GM19397 (cell line): ENCODE data around the gene LGALS4.
"Not testable (repeated sequence)": the region's sequence is repeated elsewhere in the genome, so short reads cannot be mapped to it uniquely, and the experiment has no call there.

Source experiments
- ATAC-seq: cut with Tn5 transposase; IDR thresholded peaks from one replicate; pipeline ENCODE4 v1.9.1; 2021; ENCODE audit warnings: mild to moderate bottlenecking, moderate library complexity; ENCODE audit not compliant: unreplicated experiment

The LGALS4 gene, protein sequence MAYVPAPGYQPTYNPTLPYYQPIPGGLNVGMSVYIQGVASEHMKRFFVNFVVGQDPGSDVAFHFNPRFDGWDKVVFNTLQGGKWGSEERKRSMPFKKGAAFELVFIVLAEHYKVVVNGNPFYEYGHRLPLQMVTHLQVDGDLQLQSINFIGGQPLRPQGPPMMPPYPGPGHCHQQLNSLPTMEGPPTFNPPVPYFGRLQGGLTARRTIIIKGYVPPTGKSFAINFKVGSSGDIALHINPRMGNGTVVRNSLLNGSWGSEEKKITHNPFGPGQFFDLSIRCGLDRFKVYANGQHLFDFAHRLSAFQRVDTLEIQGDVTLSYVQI

GRCh38 chr19:38812841-38813320 lies at the start of gene LGALS4:
Gene LGALS4 (minus strand): TSS chr19:38812945. CDS start chr19:38812886, 59 bp downstream.
- no peak for ATAC-seq

GRCh38 chr19:38861368-38861767 lies 48.6 kb upstream of the LGALS4 start:
- no peak for ATAC-seq

DNA sequence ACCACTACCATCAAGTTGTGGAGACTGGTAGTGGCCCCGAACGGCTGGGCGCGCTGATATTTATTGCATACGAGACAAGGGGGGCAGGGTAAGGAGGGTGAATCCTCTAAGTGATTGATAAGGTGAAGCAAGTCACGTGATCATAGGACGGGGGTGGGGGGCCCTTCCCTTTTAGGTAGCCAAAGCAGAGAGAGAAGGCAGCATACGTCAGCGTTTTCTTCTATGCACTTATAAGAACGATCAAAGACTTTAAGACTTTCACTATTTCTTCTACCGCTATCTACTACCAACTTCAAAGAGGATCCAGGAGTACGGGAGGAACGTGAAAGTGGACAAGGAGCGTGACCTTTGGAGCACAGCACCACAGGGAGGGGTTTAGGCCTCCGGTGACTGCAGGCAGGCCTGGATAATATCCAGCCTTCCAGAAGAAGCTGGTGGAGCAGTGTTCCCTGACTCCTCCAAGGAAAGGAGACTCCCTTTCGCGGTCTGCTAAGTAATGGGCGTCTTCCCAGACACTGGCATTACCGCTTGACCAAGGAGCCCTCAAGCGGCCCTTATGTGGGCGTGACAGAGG lies 47.0 kb upstream of the LGALS4 start:
- not testable (repeated sequence) for ATAC-seq

GRCh38 chr19:38856813-38857212 lies 44.1 kb upstream of the LGALS4 start:
- no peak for ATAC-seq

GRCh38 chr19:38855751-38856150 lies 43.0 kb upstream of the LGALS4 start:
- ATAC-seq = not testable (repeated sequence)

GRCh38 chr19:38854961-38855360 lies 42.2 kb upstream of the LGALS4 start:
- not testable (repeated sequence) for ATAC-seq

- ATAC-seq = no peak
These were observed 40.5 kb upstream of the LGALS4 start for GRCh38 chr19:38853214-38853613.

DNA sequence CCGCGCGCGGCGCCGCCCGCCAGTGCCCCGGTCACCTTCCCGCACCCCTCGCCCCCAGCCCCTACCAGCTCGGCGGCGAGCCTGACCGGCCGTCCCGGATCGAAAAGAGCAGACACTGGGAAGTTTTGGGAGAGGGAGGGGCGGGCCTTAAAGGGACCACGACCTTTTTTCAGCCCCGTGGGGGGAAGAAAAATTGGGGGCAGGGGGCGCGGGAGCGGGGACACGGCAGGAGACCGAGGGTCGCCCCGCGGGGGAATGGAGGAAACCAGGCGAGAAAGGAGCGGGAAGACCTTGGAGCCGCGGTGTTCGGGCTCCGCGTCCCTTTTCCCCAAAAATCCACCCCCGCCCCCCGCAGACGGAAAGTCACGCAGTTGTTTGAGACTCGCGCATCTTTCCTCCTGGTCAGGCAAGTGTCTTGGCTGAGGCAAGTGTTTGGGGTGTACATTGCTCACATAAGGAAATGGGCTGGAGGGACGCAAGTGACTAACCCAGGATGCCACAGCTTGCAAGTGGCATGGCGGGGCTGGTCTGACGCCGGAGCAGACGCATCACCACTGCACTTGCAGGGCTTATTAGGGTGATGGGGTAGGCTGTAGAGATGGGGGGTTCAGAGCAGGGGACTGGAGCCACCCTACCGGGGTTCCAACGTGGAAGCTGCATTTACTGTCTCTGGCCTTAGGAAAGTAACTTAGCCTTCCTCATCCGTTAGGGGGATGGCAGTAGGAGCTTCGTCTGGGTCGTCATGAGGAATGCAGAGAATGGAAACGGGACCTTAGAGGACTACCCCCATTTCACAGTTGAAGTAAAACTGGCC lies 39.7 kb upstream of the LGALS4 start:
- no peak for ATAC-seq

DNA sequence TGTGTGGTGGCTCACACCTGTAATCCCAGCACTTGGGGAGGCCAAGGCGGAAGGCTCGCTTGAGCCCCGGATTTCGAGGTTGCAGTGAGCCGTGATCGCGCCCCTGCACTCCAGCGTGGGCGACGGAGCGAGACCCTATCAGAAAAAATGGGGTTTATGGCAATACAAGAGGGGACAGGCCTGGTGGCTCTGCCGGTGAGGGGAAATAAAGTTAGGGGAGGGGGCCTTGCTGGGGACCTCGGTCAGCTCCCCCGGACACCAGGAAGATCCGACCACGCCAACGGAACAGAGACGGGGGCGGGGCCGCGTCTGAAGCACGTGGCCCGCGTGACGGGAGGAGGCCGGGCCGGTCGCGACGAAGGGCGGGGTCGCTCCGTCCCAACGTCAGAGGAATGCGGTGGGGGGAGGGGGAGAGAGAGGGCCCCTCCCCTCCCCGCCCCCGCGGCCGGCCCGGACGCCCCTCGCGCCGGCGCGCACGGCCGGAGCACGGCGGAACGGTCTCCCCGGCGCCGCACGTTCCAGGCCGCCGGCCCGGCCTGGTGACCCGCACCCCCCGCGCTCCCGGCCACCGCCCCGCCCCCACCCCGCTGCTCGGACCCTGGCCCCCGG lies 39.0 kb upstream of the LGALS4 start:
- ATAC-seq = peak; percentile 24

- ATAC-seq = no peak
These were observed 38.4 kb upstream of the LGALS4 start for GRCh38 chr19:38850976-38851621.

DNA sequence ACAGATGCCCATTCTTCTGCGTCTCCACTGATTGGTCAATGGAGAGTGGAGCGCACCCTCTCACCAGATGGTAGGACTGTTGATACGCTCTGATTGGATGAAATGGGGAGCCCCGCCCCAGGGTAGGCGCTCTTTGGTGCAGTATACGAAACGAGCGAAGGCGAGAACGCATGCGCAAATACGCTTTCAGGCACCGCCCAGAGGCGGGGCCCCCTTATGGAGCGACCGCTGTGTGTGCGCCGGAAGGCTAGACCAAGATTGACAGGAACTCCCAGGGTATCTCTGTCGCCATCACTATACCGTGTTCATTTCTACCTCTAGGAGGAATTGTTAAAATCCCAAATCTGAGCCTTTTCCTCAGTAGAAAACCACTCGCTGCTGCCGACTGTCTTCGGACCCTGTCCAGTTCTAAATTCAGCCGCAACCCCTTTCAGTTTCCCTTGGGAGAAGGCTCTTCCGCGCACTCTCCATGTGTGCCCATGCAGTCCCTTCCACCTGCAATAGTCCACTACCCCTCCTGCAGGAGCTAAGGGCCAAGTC lies 37.8 kb upstream of the LGALS4 start:
- ATAC-seq = peak; percentile 59

DNA sequence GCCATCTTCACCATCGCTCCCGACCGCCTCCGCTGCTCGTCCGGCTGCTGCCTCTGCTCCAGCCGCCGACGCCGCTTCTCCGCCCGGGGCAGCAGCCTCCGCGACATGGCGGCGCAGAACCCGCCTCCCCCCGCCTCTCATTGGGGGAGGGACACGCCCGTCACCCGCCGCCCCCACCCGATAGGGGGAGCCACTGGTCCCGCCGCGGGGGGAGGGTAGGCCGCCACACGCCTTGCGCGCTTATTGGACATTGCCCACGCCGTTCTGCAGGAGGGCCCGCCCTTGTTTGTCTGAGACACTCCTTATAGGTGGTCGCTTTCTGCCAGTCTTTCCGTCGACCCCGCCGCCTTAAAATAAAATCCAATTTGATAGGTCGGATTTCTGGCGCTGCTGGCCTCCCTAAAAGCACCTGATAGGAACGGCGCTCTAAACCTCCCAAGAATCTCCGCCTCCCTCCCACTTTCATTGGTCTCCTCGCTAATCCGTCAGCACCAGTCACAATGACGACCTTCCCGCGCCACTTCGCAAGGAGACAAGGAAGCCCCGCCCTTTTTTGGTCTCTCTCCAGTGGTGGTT lies 37.2 kb upstream of the LGALS4 start, which contains the start of gene HNRNPL:
HNRNPL (minus strand) TSS at position 127 of the 576 bp plus-strand sequence; CDS start at position 107, 20 bp downstream.
- peak; percentile 47 for ATAC-seq

DNA sequence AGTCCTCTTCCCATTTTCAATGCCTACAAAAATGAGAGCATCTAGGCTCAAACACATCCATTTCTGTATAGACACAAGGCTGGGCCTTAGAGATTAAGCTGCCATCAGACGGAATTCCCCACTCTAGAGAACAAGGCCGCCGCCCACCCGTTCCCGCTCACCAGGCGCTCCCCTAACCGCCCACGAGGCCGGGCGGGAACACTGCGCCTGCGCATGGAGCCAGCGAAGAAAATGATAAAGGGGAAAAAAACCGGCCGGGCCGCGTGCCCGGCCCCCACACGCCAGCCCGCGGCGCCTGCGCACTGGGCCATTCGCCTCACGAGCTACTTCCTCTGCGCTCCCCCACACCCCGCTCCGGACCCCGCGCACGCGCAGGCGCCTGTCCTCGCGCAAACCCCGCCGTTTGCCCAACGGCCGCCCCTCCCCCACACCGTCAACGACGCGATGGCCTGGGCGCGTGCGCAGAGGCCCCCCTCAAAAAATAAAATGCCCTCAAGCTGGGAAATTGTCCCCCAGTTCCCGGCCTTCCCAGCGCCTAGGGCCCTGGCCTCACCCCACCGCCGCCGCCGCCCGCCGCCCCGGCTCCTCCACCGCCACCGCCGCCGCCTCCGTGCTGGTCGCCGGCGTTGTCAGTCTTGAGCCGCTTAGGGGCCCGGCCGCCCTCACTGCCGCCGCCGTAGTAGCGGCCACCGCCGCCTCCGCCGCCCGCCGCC lies 36.6 kb upstream of the LGALS4 start:
- ATAC-seq = peak; percentile 30

- ATAC-seq = no peak
These were observed 35.8 kb upstream of the LGALS4 start for GRCh38 chr19:38848299-38849146.

GRCh38 chr19:38846097-38846496 lies 33.4 kb upstream of the LGALS4 start:
- no peak for ATAC-seq

DNA sequence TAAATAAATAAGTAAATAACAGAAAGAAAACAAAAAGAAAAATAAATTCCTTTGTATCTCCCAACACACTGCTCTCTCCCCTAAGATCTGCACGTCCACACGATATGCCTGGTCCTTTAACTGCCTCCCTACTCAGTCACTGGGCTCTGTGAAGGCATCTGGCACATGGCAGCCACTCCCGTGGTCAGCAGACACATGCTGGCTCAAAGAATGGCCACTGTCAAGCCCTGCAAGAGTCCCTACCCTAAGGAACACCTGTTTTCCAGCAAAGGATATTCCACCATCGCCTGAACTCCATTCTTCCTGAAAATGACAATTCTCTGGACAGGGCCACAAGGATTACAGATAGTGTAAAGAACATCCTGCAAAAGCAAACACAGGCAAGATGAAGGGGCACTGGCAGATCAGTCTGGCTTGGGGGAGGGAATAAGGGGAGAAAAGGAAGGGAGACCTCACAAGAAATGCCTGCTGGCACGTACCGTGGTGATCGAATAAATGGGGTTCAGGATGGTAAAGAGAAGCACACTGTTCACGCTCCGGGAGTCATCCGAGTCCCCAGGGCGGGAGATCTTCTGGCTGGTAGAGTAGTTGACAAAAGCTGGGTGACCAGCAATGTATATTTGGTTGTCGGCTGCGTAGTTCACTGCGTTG lies 32.8 kb upstream of the LGALS4 start:
- no peak for ATAC-seq

DNA sequence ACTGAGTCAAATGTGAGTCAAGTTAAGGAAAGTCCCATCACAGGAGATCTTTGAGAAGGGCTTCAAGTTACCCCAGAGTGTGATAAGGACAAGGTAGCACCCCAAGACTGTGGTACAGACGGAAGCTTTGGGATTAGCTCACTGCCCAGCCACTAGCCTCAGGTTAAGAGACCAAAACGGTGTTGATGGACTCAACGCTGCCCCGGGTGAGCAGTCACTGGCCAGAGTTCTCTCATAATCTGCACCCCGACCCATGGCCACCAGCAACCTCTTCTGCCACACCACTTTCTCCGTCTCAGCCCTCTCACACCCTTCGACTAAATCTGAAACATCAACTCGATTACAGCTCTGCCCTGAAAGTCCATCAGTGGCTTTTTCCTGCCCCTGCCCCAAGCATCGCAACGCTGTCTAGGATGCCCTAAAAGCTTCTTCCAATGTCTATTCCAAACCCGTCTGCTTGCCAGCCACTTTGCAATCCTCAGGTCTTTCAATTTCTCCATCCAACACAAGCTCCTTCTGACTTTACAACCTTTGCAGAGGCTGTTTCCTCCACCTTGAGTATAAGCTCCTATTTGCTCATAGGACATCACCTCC lies 31.4 kb upstream of the LGALS4 start:
- no peak for ATAC-seq
